Mesenteric fat pad (tissue), 1 donor: Measurements from ENCODE around the gene TNP2. TPM values are rescaled to one million over a fixed set of nuclear protein-coding genes. Genes with fewer than 3 reads are reported as not detected.
"Not testable (repeated sequence)": the region's sequence is repeated elsewhere in the genome, so short reads cannot be mapped to it uniquely, and the experiment has no call there.

Experiments
- DNase-seq: peaks from one replicate; pipeline ENCODE4 v3.0.0-alpha.2; 2020; ENCODE audit warnings: low spot score
- total RNA-seq: library from RNA; stranded (reverse); fragmentation: NEBNext Ultra II Directional; extraction: Animal tissue kit (Norgen Biotek cat#: 25700); gene quantifications from one replicate; pipeline ENCODE4 v1.2.1, GENCODE V29; 2021
- donor health status: DM: yes; HTN: yes; CAD: no.

Gene TNP2
- total RNA-seq, 1 donor from 2014 or later = not detected

DNA sequence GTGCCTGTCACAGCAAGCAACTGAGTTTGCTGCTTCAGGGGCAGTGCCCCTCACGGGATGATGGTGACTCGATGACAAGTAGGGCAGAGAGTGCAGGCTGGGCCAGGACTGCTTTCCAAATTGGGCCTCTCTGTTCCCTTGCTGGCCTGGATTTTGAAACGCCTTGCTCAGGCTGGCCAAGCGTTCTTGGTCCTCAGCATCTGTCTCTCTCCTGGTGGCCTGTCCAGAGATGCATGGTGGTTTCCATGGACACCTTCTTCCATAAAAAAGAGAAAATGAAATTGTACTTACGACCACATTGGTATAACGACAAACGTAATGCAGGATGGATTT is 31.4 kb upstream of the TNP2 start:
- no peak for DNase-seq

DNA sequence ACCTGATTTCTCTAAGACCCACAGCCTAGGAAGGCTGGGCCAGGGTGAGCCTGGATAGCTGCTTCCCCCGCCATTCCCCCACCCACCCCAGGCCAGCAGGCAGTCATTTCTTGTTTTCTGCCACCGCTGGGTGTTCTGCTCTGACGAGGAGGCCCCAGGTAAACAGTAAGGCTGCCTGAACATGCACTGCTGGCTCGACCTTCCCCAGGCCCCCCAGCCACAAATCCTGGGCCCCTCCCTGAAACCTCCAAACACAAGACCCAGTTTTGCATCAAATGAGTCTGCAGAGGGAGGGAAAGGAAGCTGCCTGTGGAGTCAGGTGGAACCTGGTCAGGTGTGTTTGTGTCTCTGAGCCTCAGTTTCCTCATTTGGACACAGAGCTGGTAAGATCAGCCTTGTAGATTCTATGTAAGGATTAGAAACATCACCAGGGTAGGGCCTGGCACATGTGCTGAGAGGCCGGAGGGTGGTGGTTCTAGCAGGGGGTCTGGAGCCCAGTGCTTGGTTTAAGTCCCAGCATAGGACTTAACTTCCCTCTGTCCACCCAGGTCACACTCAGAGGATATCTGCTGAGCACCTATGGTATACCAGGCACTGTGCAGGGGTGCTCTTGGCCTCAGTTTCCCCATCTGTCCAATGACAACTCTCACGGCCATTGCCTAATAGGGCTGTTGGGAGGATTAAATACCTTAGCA is 30.9 kb upstream of the TNP2 start:
- DNase-seq = no peak

DNA sequence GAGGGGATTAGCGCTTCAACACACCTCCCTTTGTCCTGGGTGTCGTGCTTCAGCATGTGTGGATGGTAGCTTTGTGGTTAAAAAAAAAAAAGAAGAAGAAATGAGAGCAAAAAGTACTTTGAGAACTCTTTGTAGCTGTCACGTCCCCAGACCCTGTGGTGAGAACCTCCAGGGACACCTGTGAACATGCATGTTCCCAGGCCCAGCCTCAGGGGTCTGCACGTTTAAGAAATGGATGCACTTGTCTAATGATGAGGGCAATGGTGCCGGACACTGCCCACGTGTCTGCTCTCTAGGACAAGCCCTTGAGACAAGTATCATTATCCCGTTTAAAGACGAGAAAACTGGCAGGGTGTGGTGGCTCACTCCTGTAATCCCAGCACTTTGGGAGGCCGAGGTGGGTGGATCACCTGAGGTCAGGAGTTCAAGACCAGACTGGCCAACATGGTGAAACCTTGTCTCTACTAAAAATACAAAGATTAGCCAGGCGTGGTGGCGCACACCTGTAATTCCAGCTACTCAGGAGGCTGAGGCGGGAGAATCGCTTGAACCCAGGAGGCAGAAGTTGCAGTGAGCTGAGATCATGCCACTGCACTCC is 29.9 kb upstream of the TNP2 start:
- not testable (repeated sequence) for DNase-seq

DNA sequence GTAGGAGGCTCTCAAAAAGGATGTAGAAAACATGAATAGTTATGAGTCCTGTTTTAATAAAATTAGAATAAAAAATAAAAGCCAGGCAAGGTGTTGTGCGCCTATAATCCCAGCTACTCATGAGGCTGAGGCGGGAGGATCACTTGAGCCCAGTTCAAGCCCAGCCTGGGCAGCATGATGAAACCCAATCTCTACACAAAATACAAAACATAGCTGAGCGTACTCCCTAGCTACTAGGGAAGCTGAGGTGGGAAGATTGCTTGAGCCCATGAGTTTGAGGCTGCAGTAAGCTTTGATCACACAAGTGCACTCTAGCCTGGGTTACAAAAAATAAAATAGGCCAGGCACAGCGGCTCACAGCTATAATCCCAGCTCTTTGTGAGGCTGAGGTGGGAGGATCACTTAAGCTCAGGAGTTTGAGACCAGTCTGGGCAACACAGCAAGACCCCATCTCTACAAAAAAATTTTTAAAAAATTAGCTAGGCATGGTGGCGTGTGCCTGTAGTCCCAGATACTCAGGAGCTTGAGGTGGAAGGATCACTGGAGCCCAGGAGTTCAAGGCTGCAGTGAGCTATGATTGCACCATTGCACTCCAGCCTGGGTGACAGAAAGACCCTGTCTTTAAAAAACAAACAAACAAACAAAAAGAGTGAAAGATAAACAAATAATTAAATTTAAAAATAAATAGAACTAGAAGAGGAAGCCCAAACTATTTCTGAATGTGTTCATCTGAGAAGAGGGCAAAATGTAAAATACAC is 29.2 kb upstream of the TNP2 start:
- DNase-seq = no peak

DNA sequence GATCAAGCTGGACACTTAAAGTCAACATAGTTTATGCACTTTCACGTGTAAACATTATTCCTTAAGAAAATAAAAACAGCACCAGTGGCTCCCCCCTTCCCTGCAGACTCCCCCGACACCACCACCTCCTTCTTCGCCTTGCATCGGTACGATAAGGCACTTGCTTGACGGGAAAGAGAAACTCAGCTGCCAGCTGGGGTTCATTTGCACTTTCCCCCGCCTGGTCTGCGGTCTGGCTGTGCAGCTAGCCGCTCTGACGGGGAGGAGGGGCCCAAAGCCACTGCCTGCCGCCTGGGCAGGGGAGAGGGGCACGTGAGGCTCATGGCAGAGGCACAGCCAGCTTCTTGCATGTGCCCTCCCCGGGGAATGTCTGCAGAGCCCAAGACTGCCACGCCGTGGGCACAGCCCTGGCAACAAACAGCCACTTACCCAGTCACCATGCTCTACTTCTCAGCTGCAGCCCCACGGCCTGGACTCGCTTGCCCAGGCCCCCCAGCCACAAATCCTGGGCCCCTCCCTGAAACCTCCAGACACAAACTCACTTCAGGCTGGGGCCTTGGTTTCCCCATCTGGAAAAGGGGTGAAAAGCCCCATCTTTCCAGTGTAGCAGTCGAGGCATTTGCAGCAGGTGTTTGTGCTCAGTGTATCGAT is 28.5 kb upstream of the TNP2 start:
- DNase-seq = no peak

DNA sequence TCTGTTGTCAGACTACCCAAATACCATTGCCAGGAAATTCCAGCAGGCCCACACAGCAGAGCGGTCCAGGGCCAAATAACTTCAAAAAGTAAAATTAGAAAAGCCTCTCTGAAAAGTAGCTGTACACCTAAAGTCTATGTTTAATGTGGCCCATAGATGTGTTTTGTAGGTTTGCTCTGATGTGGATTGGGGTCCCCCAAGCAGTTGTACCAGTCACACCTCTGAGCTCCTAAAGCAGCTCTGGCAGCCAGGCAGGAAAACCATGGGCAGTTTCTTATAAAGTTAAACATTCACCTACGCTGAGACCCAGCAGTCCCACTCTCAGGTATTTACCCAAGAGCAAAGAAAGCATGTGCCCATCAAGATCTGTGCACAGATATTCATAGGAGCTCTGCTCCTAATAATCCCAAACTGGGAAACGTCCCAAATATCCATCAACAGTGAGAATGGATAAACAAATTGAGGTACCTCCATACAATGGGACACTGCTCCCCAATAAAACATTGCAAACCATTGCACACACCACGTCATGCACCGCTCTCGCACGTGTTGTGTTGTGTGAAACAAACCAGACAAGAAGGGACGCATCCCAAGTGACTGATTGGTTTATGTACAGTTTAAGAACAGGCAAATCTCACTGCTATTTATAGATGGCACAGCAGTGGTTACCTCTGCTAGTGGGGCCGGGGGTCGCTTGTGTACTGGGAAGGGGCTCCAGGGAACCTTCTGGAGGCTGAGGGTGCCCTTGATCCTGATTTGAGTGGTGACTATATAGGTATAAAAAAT is 27.8 kb upstream of the TNP2 start:
- DNase-seq = no peak

DNA sequence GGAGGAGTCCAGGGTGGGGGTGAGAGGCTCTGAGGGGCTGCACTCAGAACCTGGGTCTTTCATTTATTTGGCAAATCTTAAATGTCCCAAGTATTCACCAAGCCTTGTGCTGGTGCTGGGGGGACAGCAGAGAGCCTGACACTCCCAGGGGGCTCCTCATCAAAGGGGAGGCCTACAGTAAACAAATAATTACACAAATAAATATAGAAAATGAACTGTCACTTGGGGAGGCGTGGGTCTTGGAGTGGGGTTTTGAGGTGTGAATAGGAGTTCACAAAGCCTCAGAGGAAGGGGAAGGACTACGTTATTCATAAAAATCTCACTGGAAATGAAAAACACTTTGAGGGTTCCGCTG is 27.2 kb upstream of the TNP2 start:
- DNase-seq = no peak

DNA sequence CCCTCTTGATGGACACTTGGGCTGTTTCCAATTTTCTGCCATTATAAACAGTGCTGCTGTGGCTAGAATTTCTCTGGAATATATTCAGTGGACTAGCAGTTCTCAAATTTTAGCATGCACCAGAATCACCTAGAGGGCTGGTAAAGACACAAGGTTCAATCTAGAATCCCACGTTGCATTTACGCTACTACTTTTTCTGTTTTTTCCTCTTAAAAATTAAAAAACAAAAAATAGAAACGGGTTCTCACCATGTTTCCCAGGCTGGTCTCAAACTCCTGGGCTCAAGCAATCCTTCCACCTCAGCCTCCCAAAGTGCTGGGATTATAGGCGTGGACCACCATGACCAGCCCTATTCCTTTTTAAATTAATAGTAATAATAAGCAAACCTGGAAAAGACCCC is 26.5 kb upstream of the TNP2 start:
- DNase-seq = no peak

DNA sequence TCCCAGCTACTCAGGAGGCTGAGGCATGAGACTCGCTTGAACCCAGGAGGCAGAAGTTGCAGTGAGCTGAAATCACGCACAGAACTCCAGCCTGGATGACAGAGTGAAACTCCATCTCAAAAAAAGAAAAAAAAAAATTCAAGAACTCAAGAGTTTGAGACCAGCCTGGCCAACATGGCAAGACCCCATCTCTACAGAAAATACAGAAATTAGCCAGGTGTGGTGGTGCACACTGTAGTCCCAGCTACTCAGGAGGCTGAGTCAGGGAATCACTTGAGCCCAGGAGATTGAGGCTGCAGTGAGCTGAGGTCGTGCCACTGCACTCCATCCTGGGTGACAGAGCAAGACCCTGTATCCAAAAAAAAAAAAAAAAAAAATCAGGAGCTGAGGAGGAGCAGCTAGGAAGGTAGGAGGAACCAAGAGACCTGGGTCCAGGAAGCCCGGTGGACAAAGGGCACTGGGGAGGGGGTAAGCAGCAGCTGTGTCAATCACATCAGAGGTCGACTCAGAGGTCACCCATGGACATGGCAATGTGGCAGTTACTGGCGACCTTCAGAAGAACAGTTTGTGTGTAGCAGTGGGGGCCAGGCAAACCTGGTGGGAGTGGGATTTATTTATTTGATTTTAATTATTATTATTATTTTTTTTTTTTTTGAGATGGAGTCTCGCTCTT is 23.1 kb upstream of the TNP2 start:
- no peak for DNase-seq

DNA sequence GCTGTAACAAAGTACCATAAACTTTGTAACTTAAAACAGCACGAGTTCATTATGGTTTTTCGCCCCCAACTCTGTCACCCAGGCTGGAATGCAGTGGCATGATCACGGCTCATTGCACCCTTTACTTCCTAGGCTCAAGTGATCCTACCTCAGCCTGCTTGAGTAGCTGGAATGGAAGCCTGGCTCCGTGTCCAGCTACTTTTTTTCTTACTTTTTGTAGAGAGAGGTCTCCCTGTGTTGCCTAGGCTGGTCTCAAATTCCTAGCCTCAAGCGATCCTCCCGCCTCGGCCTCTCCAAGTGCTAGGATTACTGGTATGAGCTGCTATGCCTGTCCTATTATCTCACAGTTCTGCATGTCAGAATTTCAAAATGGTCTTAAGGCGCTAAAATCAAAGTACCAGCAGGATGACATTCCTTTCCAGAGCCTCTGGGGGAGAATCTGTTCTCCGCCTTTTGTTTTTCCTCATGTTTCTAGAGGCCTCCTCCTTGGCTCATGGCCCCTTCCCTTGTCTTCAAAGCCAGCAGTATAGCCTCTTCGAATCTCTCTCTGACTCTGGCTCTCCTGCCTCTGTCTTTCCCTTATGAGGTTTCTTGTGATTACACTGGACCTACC is 22.1 kb upstream of the TNP2 start:
- no peak for DNase-seq

DNA sequence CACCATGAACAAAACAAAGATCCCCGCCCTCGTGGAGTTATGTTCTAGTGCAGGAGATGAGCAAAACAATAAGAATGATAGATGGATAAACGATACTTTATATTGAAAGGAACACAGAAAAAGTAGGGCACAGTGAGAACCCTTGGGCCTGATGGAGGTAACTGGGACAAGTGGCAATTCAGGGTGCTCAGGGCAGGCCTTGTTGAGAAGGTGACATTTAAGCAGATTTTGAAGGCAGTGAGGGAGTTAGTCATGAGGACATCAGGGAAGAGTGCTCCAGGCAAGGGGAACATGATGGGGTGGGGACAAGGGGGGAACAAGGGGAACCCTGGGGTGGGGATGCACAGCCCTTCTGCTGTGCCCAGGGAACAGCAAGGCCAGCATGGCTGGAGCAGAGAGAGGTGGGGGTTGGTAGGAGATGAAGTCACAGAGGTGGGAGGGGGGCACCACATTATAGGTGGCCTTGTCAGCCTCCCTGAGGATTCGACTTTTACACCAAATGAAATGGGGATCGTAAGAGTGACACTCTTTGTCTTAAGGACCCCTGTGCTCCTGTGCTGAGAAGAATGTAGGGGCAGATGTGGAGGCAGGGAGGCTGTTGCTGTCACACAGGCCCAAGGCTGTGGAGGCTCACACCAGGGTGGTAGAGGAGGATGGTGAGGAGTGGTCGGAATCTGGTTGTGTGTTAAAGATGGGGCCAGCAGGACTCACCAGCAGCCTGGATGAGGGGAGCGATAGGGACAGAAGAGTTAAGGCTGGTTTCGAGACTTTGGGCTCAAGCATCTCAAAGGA is 21.2 kb upstream of the TNP2 start:
- no peak for DNase-seq

DNA sequence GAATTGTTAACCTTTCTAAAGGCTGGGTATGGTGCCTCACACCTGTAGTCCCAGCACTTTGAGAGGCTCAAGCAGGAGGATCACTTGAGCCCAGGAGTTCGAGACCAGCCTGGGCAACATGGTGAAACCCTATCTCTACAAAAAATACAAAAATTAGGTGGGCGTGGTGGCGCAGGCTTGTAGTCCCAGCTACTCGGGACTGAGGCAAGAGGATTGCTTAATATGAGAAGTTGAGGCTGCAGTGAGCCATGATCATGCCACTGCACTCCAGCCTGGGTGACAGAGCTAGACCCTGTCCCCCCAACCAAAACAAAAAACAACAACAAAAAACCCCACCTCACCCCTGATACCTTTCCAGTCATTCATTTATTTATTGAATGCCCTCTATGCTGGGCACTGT is 20.6 kb upstream of the TNP2 start:
- not testable (repeated sequence) for DNase-seq

DNA sequence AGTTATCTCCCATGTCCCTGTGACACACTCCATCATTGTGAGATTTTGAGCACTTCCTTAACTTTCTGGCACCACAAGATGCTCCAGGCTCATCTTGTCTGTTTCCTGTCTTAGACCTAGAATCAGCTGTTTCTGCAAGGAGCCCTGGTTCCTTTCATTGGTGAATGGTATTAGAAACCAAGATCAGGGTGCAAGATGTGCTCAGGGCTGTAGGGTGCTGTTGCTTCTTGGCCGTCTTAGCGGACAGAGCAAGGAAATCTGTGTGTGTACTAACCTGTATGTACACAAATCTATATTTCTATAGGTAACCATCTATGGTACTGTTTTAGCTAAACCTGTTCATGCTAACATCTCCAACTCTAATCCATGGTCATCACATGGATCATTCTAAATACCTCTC is 20.1 kb upstream of the TNP2 start:
- DNase-seq = no peak

DNA sequence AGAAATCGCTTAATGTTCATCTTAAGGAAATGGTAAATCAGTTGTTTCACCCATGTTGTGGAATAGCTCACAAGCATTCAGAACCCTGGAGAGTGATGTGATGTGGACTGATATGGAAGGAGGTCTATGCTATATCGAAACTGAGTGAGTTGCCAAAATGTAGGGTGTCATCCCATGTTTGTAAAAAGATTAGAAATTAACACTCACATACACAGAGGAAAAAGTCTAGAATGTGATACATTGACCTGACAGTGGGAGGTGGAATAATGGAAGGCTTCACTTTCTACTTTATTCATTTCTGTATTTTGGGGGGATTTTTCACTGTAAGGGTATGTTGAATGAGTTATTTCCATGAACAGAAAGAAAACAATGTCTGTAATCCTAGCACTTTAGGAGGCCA is 16.7 kb upstream of the TNP2 start:
- DNase-seq = no peak

DNA sequence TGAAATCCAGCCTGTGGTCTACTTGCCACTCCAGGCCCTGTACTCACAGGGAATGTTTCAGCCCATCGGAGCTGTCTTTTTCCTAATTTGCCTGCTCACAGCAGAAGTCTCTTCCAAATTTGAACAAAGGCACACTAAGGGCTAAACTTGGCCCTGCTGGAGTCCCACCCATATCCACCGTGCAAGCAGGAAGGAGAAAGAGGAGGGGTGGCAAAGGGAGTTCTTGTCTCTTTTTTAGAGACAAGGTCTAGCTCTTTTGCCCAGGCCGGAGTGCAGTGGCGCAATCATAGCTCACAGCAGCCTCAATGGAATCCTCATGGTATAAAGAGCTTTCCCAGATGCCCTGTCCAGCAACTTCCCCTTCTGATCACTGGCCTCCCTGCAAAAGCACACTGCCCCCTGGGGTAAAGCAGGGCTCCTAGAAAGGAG is 14.7 kb upstream of the TNP2 start:
- DNase-seq = no peak

DNA sequence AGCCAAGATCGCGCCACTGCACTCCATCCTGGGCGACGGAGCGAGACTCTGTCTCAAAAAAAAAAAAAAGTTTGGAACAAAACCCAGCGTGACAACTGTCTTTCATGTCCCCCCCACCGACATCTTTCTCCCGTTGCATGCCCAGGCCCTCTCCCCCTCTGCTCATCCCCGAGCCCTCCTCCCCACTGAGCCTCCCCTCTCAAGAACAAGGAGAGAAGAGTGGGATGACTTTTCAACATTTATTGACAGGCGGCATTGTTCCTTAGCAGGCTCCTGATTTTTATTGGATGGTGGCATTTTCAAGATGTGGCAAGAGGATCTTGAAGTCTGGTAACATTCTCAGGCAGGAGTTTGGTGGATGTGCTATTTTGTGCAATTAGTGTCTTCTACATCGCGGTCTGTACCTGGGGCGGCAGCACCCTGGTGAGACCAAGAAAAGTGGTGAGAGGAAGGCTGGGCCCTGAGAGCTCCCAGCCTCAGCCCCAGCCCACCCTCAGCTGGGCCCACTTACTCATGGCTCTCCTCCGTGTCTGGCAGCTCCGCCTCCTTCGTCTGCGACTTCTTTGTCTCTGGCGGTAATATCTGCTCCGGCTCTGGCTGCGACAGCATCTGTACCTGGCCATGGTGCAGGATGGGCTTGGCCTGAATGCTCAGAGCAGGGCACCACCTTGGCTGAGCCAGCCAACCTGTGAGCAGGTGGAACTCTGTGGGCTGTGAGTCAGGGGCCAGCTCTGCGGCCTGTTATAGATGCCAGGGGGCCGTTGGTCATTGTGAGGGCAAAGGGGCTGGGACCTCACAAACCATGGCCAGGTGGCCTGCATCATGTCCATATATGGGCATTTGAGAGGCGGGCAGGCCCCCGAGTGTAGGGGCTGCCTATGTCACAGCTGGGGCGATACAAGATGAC is 11.7 kb upstream of the TNP2 start, which contains the start of gene PRM1:
TSS of gene PRM1 (minus strand) at position 715 of the 907 bp plus-strand sequence. CDS start at position 623, 92 bp downstream.
- DNase-seq = no peak

DNA sequence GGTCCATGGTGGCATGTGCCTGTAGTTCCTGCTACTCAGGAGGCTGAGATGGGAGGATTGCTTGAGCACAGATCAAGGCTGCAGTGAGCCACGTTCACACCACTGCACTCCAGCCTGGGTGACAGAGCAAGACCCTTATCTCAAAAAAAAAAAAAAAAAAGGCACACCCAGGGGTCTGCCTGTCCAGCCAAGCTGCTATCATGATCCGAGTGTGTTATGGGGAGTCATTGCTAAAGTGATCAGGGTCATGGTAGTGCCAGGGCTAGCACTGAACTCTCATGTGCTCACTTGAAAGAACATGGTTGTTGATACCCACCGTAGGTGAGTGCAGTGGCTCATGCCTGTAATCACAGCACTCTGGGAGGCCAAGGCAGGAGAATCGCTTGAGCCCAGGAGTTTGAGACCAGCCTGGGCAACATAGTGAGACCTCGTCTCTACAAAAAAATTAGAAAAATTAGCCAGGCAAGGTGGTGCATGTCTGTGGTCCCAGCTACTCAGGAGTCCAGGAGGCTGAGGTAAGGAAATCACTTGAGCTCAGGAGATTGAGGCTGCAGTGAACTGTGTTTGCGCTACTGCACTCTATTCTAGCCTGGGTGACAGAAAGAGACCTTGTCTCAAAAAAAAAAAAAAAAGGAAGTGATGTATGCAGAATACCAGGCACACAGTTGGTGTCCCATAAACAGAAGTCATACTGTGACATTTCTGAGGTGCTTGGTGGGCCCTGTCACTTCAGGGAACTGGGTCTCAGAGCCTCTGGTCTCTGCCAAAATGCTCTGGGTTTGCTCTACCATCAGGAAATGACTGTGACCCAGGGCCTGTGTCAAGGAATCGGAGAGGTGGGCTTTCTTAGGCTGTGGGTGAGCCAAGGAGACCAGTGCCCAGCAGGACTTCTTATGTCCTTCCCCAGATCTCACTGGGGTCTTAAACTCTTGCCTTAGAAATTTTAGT is 9.8 kb upstream of the TNP2 start:
- no peak for DNase-seq
